Caki2 (cell line): ENCODE measurements around the gene ZNF619. TPM values are rescaled to one million over a fixed set of nuclear protein-coding genes. Genes with fewer than 3 reads are reported as not detected.

Experiments used
- DNase-seq: peaks from one replicate; pipeline ENCODE4 v3.0.0-alpha.2; 2015; ENCODE audit warnings: low read depth
- in situ Hi-C: cut with HindIII; loops from 2 replicates; pipeline ENCODE4 v1.10.0; 2016; ENCODE audit warnings: low sequenced_read_pairs, low pct_unique_long_range_greater_than_20kb, mixed read lengths
- total RNA-seq: library from RNA; depleted of rRNA; stranded (reverse); fragments of >200 nt; shearing (Covaris generic); gene quantifications from 2 replicates; pipeline ENCODE4 v1.2.3, GENCODE V29; 2014; ENCODE audit warnings: low replicate concordance

The ZNF619 gene
- total RNA-seq, 1 experiment from 2014 or later, result 1.3 TPM

DNA sequence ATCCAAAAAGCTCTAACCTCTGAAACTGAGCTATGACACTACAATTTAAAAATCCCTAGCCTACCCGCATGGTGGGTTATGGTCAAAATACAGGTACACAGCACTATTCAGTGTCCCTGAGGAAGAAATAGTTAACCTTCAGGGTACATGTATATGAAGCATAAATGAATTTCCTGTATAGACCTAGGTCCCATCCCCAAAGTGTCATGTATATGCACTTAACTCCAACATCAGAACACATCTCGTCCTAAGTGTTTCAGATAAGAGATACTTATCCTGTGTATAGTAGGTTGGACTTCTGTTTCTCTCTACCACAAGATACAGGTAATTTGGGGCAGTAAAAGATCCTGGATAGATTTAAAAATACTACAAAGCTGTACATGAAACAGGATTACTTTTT, 13.3 kb upstream of the ZNF619 start:
- in situ Hi-C loops, result no loop called here
- DNase-seq, result no peak

GRCh38 chr3:40464339-40465110, 12.4 kb upstream of the ZNF619 start:
- DNase-seq, result no peak
- in situ Hi-C loops, result no loop called here

DNA sequence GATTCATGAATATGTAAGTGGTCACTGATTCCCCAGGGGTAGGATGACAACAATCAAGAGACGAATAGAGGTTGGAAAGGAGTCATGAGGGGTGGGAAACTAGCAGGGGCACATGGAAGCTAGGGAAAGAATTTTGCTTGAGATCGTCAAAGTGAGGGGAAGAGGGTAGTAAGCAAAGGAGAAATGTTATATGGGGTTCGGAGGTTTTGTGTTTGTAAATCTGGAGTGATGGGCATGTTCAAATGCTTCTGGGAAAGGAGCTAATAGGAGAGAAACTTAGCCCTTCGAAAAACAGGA, 11.9 kb upstream of the ZNF619 start:
- in situ Hi-C loops, result no loop called here
- no peak for DNase-seq

GRCh38 chr3:40465456-40465855, 11.5 kb upstream of the ZNF619 start:
- DNase-seq, result no peak
- in situ Hi-C loops, result no loop called here

GRCh38 chr3:40468018-40468417, 8.9 kb upstream of the ZNF619 start:
- in situ Hi-C loops, result no loop called here
- DNase-seq, result no peak

- in situ Hi-C loops, result no loop called here
- DNase-seq, result no peak
Observed at GRCh38 chr3:40470701-40471100, 6.2 kb upstream of the ZNF619 start.

DNA sequence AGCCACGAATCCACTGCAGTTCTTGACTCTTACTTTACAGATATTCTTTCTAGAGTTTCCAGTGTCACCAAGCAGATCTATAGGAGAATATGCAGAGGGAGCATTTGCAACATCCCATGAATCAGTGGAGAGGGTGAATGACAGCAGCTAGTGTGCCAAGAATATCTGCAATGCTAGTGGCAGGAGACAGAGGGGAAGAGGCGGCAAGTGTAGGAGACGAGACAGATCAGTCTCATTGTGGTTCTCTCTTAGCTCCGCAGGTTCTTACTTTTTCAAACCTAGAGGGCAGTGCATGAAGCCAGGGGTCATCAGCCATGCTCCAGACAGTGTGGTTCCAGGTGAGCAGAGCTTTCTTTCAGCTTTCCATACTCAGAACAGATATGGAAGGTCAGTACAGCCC, 744 bp downstream of the ZNF619 start:
- in situ Hi-C loops, result no loop called here
- DNase-seq, result no peak

GRCh38 chr3:40487172-40487571, 10.2 kb downstream of the ZNF619 start:
- DNase-seq, result no peak
- in situ Hi-C loops, result no loop called here

GRCh38 chr3:40490916-40491315, 14.0 kb downstream of the ZNF619 start:
- DNase-seq, result no peak
- in situ Hi-C loops, result no loop called here

DNA sequence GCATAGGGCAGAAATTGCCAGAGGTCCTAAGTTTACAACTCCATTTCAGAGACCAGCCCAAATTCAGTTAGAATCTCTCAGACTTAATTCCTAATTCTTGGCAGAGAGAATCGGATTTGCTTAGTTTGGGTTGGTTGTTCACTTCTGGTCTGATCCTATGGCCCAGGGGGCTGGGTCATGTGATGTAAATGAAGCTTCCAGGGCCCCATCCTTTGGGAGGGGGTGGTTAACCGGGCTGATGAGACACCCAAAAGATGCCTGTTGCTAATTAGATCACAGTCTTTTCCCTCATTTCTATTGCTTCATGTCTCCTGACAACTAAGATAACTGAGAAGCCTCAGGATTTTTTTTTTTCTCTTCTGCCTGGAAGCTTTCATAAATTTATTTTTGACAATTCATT, 17.8 kb downstream of the ZNF619 start:
- DNase-seq, result no peak
- in situ Hi-C loops, result no loop called here

- in situ Hi-C loops, result no loop called here
- no peak for DNase-seq
Observed at GRCh38 chr3:40497288-40497687, 20.4 kb downstream of the ZNF619 start.

- in situ Hi-C loops, result no loop called here
- no peak for DNase-seq
Observed at GRCh38 chr3:40499952-40500351, 23.0 kb downstream of the ZNF619 start.

GRCh38 chr3:40502034-40502433, 25.1 kb downstream of the ZNF619 start:
- DNase-seq, result no peak
- in situ Hi-C loops, result no loop called here

DNA sequence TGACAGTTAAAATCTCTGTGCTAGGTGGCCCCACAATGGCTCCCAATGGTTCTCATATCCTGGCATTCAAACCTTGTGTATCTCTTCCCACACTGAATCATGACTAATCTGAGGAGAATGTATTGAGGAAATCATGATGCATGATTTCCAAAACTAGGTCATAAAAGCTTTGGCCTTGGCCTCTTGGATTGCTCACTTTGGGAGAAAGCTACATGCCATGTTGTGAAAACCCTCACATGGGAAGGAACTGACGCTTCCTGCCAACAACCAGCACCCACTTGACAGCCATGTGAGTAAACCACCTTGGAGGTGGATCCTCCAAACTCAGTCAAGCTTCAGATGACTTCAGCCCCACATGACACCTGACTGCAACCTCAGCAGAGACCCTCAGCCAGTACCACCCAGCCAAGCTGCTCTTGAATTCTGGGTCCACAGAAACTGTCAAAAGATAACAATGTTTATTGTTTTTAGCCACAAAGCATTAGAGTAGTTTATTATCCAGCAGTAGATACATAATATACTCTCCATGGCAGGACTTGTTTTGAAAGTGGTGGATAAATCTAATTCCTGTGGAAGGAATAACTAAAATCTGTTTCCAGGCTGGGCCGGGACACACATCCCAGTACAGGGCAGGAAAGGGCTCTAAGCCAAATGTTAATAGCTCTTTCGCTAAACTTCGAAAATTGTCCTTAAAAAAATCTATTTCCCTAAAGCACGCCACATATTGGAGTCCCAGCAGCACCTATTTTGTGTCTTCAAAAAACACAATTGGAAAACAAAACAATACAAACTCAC, 27.9 kb downstream of the ZNF619 start:
- in situ Hi-C loops, result no loop called here
- peak; percentile 78 for DNase-seq

- in situ Hi-C loops, result no loop called here
- DNase-seq, result peak; percentile 71
Observed at GRCh38 chr3:40505599-40506462, 28.9 kb downstream of the ZNF619 start, which contains the start of gene ZNF620. ZNF620 (plus strand) TSS chr3:40506039; CDS start chr3:40506353, 314 bp downstream.

DNA sequence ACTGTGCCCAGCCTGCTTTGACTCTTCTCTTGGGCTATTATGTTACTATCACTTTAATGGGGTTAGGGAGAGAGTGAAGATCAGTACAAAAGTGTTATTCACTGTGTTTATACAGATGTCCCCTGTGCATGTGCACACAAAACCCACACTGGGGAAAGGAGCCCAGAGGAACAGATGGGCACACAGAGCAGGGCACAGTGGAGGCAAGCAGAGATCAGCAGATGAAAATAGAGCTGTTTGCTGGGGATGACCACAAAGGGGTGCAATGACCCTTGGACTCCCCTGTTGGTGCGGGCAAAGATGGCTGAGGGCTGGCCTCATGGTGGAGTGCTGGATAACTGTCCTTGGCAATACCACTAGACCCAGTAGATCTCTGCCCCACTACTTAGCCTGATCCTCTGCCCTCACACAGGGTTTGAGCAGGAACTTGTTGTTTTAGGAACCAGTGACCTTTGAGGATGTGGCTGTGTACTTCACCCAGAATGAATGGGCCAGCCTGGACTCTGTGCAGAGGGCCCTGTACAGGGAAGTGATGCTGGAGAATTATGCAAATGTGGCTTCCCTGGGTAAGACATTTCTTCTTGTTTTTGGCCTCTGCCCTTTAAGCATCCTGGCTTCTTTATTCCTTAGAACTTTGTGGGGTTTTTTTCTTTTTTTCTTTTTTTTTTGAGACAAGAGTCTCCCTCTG, 34.3 kb downstream of the ZNF619 start:
- in situ Hi-C loops, result no loop called here
- no peak for DNase-seq

GRCh38 chr3:40516201-40516600, 39.3 kb downstream of the ZNF619 start:
- DNase-seq, result no peak
- in situ Hi-C loops, result no loop called here

GRCh38 chr3:40518067-40518466, 41.1 kb downstream of the ZNF619 start:
- in situ Hi-C loops, result no loop called here
- DNase-seq, result no peak
